Ascending aorta (tissue), 2 donors: ENCODE results near the gene PNLIPRP3. TPM values are rescaled to one million over a fixed set of nuclear protein-coding genes. Genes with fewer than 3 reads are reported as not detected.

Experiments used
- DNase-seq, 2 donors: peaks; one replicate each; pipeline ENCODE4 v3.0.0-alpha.2; 2019; ENCODE audit warnings: low spot score in 2 of 2
- H3K27ac ChIP-seq, 2 donors: fragments of 200-600 bp; sonication (generic); one replicate each; pipeline ENCODE4 v1.5.1; 2016 to 2017; ENCODE audit warnings: mild to moderate bottlenecking in 1 of 2
- H3K27me3 ChIP-seq: fragments of 200-600 bp; sonication (generic); one replicate; pipeline ENCODE4 v1.5.1; 2017
- H3K36me3 ChIP-seq, 2 donors: fragments of 200-600 bp; sonication (generic); one replicate each; pipeline ENCODE4 v1.5.1; 2016
- H3K4me1 ChIP-seq, 2 donors: fragments of 200-600 bp; sonication (generic); one replicate each; pipeline ENCODE4 v1.5.1; 2016 to 2017; ENCODE audit warnings: mild to moderate bottlenecking in 1 of 2
- H3K4me3 ChIP-seq, 2 donors: fragments of 200-600 bp; sonication (generic); one replicate each; pipeline ENCODE4 v1.5.1; 2016 to 2017; ENCODE audit warnings: mild to moderate bottlenecking in 1 of 2
- H3K9me3 ChIP-seq, 2 donors: fragments of 200-600 bp; sonication (generic); one replicate each; pipeline ENCODE4 v1.5.1; 2016
- intact Hi-C: fragments of 100-400 bp; cut with DNase I; formaldehyde crosslinking; loops from one replicate; pipeline ENCODE4 v1.15.1; 2023
- total RNA-seq: library from RNA; depleted of rRNA; stranded (reverse); fragments of >200 nt; gene quantifications from one replicate; pipeline ENCODE4 v1.1.0, GENCODE V29; 2016
- TF ChIP-seq, protein P1 (sequence below), 3 experiments: fragments of 200-600 bp in 2 of 3; fragments of 450-650 bp in 1 of 3; sonication (generic) in 2 of 3; IDR thresholded peaks; one replicate each; pipeline ENCODE4 v1.5.1; 2016 to 2019; ENCODE audit warnings: antibody characterized with exemption in 3 of 3, mild to moderate bottlenecking in 1 of 3, moderate library complexity in 1 of 3

Gene PNLIPRP3
- total RNA-seq, 1 donor from 2014 or later = not detected

DNA sequence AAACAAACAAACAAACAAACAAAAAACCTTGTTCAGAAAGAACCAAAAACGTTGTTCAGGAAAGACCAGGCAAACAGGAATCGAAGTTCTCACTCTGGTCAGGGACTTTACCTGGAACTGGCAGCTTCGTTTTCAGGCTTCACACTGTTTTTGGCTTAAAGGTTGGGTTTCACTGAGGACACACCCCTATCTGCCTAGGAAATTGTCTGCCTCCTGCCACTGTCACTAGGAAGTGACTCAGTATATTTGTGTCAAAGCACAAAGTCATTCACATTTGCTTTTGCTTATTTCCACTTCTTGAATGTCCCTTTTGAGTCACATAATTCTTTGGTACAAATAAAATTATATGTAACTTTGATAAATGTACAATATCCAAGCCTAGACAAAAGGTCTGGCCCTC, 37.9 kb downstream of the PNLIPRP3 start:
- no peaks in the 10 kb centered on the region for H3K4me1 ChIP-seq
- no peak overlapping the region for H3K27ac ChIP-seq
- H3K4me3 ChIP-seq = no peak overlapping the region
- H3K9me3 ChIP-seq = no peaks in the 10 kb centered on the region
- TF ChIP-seq, protein P1, sequence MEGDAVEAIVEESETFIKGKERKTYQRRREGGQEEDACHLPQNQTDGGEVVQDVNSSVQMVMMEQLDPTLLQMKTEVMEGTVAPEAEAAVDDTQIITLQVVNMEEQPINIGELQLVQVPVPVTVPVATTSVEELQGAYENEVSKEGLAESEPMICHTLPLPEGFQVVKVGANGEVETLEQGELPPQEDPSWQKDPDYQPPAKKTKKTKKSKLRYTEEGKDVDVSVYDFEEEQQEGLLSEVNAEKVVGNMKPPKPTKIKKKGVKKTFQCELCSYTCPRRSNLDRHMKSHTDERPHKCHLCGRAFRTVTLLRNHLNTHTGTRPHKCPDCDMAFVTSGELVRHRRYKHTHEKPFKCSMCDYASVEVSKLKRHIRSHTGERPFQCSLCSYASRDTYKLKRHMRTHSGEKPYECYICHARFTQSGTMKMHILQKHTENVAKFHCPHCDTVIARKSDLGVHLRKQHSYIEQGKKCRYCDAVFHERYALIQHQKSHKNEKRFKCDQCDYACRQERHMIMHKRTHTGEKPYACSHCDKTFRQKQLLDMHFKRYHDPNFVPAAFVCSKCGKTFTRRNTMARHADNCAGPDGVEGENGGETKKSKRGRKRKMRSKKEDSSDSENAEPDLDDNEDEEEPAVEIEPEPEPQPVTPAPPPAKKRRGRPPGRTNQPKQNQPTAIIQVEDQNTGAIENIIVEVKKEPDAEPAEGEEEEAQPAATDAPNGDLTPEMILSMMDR (IDR thresholded peaks at IDR 0.05) = no peak
- DNase-seq = no peak
- intact Hi-C loops = no loop called here
- H3K36me3 ChIP-seq = no peaks in the 10 kb centered on the region
- H3K27me3 ChIP-seq = no peaks in the 10 kb centered on the region

DNA sequence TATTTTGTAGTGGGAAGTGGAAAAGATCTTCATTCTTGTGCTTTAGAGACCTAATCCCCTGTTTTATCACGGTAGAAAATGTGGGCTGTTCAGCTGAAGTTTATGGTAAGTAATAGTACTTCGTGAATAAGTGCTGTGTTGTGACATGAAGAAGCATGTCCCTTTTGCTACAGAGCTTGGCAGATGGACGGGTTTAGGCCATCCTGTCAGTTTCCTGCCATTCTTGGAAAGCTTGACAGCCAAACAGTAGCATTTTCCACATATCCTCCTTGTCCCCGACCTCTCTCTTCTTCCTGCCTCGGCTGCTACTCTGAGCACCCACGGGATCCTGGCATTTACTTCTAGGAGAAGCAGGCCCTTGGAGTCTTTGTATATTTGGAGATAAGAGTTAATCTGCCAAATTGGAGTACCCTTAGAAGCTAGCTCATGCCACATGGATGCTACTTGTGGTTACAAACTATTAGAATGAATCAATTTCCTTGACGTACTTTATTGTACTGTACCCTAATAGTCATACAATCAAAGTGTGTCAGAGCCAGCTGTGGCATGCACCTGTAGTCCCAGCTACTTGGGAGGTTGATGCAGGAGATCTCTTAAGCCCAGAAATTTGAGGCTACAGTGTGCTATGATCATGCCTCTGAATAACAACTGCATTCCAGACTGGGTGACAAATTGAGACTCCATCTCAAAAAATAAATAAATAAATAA, 39.2 kb downstream of the PNLIPRP3 start:
- H3K36me3 ChIP-seq = no peaks in the 10 kb centered on the region
- no peaks in the 10 kb centered on the region for H3K4me1 ChIP-seq
- no peak overlapping the region for H3K4me3 ChIP-seq
- H3K27me3 ChIP-seq = no peaks in the 10 kb centered on the region
- no peak for DNase-seq
- H3K27ac ChIP-seq = no peak overlapping the region
- no peaks in the 10 kb centered on the region for H3K9me3 ChIP-seq
- intact Hi-C loops = no loop called here
- TF ChIP-seq, protein P1 (IDR thresholded peaks at IDR 0.05) = no peak

DNA sequence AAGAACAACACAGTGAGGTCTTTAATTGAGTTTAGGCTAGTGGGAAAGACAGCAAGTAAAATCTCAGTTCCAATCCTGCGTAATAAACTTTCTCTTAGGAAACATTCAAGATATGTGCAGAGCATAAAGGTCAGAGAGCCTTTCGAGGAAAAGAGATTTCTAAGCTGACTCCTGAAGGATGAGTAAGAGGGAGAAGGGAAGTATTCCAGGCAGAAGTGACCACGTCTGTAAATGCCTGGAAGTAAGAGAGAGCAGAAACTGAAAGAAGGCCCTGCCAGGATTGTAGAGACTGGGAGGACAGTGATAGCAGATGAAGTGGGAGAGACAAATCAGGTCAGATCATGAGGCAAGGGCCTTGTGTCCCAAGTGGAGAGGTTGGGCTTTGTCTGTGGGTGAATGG, 41.8 kb downstream of the PNLIPRP3 start:
- H3K4me1 ChIP-seq = no peaks in the 10 kb centered on the region
- TF ChIP-seq, protein P1 (IDR thresholded peaks at IDR 0.05) = no peak
- intact Hi-C loops = no loop called here
- H3K9me3 ChIP-seq = no peaks in the 10 kb centered on the region
- H3K27ac ChIP-seq = no peak overlapping the region
- no peaks in the 10 kb centered on the region for H3K36me3 ChIP-seq
- H3K4me3 ChIP-seq = no peak overlapping the region
- DNase-seq = no peak
- H3K27me3 ChIP-seq = no peaks in the 10 kb centered on the region

DNA sequence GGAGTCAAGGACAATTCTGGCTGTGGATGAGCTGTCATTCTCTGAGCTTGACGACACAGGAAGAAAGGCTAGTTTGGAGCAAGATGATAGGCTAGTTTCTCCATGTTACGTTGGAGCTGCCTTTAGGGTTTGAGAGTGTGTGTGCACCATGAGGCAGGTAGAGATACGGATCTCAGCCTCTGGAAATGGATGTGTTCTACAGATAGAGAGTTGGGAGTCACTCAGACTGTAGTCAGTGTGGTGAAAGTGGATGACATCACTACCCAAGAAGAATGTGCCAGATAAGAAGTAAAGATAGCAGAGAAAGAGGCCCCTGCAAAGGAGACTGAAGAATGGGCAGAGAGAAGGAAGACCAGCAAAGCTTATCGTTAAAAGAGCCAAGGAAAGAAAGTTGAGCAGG, 42.4 kb downstream of the PNLIPRP3 start:
- TF ChIP-seq, protein P1 (IDR thresholded peaks at IDR 0.05) = no peak
- Histone ChIP-seq H3K4me1 (no peaks in the 10 kb centered on the region), H3K9me3 (no peaks in the 10 kb centered on the region), H3K4me3 (no peak overlapping the region), H3K36me3 (no peaks in the 10 kb centered on the region), H3K27me3 (no peaks in the 10 kb centered on the region), H3K27ac (no peak overlapping the region)
- intact Hi-C loops = no loop called here
- DNase-seq = no peak

DNA sequence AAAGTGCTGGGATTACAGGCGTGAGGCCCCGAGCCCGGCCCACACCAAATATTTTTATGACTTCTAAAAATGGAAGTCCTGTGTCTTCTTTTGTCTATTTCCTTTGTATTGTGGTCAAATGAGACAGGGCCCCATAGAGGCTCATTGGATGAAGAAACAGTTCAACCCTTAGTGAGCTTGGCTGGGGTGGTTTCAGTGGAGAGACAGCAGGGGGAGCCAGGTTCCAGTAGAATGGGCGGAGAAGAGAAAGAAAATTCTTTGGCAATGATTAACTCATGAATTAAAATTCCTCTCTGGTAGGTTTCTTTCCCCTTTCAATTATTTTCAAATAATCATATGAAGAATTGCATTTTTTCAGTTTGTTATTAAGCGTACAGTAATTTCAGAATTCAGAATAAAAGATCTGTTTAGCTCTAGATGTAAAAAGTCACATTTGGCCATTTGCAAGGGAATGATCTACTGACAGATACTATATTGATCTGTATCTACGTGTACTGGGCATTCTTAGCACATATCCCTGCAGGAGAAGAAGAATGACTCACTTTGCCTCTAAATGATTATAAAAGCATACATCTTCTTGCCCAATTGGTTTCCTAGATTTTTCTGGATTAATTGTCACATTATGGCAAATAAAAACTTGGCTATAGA, 43.2 kb downstream of the PNLIPRP3 start:
- intact Hi-C loops = no loop called here
- no peak overlapping the region for H3K27ac ChIP-seq
- DNase-seq = no peak
- no peaks in the 10 kb centered on the region for H3K4me1 ChIP-seq
- TF ChIP-seq, protein P1 (IDR thresholded peaks at IDR 0.05) = no peak
- H3K36me3 ChIP-seq = no peaks in the 10 kb centered on the region
- no peaks in the 10 kb centered on the region for H3K27me3 ChIP-seq
- no peak overlapping the region for H3K4me3 ChIP-seq
- H3K9me3 ChIP-seq = no peaks in the 10 kb centered on the region
